Thymus (tissue), 11 donors: ENCODE results near the gene FAHD2A. TPM values are rescaled to one million over a fixed set of nuclear protein-coding genes. Genes with fewer than 3 reads are reported as not detected.
"Not testable (repeated sequence)": the region's sequence is repeated elsewhere in the genome, so short reads cannot be mapped to it uniquely, and the experiment has no call there.

Experiments used
- DNase-seq, 9 donors: peaks; one replicate each; pipeline ENCODE4 v3.0.0-alpha.2; 2013; ENCODE audit warnings: low spot score in 9 of 9, low read depth in 6 of 9, missing footprints in 1 of 9
- H3K27ac ChIP-seq, 2 donors: one replicate each; pipeline ENCODE4 v1.5.1; 2013; ENCODE audit warnings: control low read depth in 1 of 2, low read depth in 1 of 2, low read length in 1 of 2, mild to moderate bottlenecking in 1 of 2, moderate library complexity in 1 of 2
- H3K27me3 ChIP-seq, 2 donors: one replicate each; pipeline ENCODE4 v1.5.1; 2013; ENCODE audit warnings: low read length in 1 of 2; ENCODE audit not compliant: control insufficient read depth in 2 of 2, insufficient read depth in 1 of 2
- H3K36me3 ChIP-seq, 2 donors: one replicate each; pipeline ENCODE4 v1.5.1; 2013; ENCODE audit warnings: low read length in 1 of 2, mild to moderate bottlenecking in 1 of 2, moderate library complexity in 1 of 2; ENCODE audit not compliant: control insufficient read depth in 2 of 2, insufficient read depth in 2 of 2
- H3K4me1 ChIP-seq, 2 donors: one replicate each; pipeline ENCODE4 v1.5.1; 2013; ENCODE audit warnings: low read length in 2 of 2; ENCODE audit not compliant: control insufficient read depth in 2 of 2, insufficient read depth in 2 of 2
- H3K4me3 ChIP-seq, 2 donors: one replicate each; pipeline ENCODE4 v1.5.1; 2013; ENCODE audit warnings: low read length in 2 of 2, control low read depth in 1 of 2, mild to moderate bottlenecking in 1 of 2
- H3K9me3 ChIP-seq, 2 donors: one replicate each; pipeline ENCODE4 v1.5.1; 2013; ENCODE audit warnings: low read length in 1 of 2, mild to moderate bottlenecking in 1 of 2; ENCODE audit not compliant: control insufficient read depth in 2 of 2, insufficient read depth in 1 of 2
- WGBS: extraction: QIAGEN DNeasy Blood & Tissue Kit; methylation state at CpG from one replicate; pipeline ENCODE4 v1.1.7; 2013; 5-methylcytosine and 5-hydroxymethylcytosine counted together
- polyA plus RNA-seq: library from polyadenylated mRNA; stranded (reverse); fragments of 200-250 nt; gene quantifications from one replicate; pipeline ENCODE4 v1.2.3, GENCODE V29; 2013
- total RNA-seq: library from RNA; stranded (reverse); fragments of 120-200 nt; gene quantifications from one replicate; pipeline ENCODE4 v1.2.4, GENCODE V29; 2013
- donor health status: healthy.

FAHD2A gene
- total and polyA plus RNA-seq, 2 donors: 16.9 to 30.2 TPM

DNA sequence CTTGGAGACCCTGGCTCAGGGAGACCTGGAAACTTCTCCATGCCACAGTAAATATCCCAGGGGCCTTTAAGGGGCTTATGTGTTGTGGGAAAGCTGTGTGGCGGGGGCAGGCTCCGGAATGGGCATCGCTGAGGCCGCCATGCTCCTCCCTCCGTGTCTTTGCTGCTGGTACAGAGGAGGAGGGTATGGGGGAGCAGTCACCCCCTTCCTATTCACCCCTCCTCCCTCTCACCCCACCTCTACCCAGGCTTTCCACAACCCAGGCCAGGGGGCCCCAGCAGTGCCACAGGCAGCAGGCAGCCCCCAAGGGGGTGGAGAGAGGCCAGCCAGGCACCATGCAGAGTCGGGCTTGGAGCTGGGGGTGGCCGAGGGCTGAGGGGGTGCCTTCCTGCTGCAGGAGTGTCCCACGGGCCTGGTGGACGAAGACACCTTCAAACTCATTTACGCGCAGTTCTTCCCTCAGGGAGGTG is 28.0 kb upstream of the FAHD2A start:
- Histone ChIP-seq H3K27ac (no peak overlapping the region), H3K4me1 (peaks cover 0 to 4% of the 10 kb centered on the region in 2 donors), H3K27me3 (peaks cover 0 to 3% of the 10 kb centered on the region in 2 donors), H3K4me3 (no peak overlapping the region), H3K36me3 (no peaks in the 10 kb centered on the region), H3K9me3 (no peaks in the 10 kb centered on the region)
- no peak for DNase-seq
- 95% methylated on average over 11 of the region's 11 CpGs for WGBS

DNA sequence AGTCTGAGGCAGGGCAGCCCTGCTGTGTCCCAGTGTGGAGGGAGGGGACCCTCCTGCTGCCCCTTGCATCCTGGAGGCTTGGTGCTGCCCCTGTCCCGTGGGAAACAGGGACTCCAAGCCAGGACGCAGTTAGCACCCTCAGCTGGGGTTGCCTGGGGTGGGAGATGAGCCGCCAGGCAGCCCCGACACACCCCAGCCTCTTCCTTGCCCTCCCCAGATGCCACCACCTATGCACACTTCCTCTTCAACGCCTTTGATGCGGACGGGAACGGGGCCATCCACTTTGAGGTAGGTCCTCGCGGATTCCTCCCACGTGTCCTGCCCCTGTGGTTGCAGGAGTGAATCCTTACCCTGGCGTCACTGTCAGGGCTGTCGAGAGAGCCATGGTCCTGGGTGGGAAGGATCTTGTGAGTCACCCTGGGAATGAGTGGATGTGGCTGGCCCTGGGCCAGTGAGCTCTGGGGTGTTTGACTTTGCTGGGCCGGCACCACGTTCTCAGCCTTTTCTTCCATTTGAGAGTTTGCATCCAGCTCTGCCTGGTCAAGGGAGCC is 27.5 kb upstream of the FAHD2A start:
- Histone ChIP-seq H3K4me3 (no peak overlapping the region), H3K36me3 (no peaks in the 10 kb centered on the region), H3K27ac (no peak overlapping the region), H3K27me3 (peaks cover 0 to 2% of the 10 kb centered on the region in 2 donors), H3K4me1 (peaks cover 0 to 4% of the 10 kb centered on the region in 2 donors), H3K9me3 (no peaks in the 10 kb centered on the region)
- DNase-seq: no peak
- WGBS: 50% methylated on average over 15 of the region's 15 CpGs

DNA sequence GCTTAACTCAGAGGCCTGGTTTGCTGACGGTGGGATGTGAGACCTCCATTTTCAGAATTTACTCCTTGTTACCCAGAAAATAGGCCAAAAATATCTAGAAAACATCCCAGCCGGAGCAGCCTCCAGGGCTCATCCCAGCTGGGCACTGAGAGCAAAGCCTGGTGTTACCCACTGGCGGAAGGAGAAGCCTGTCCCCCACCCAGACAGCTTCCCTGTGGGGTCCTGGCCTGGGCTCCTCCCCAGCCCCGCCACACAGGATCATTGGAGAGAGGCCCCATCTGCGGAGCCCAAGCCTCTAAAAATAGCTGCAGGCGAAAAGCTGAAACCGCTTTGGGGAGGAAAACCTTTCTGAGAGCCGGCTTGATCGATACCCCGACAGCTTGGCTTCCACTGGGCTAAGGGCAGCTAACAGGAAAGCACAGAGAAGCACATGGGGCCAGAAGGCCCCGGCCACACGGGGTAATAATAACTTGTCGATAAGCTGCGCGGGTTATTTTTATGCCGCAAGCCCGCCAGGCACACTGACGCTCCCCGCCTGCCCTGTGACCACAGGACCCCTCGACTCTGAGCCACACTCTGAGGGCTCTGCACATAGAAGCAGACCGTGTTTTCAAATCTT is 26.9 kb upstream of the FAHD2A start:
- no peak for DNase-seq

DNA sequence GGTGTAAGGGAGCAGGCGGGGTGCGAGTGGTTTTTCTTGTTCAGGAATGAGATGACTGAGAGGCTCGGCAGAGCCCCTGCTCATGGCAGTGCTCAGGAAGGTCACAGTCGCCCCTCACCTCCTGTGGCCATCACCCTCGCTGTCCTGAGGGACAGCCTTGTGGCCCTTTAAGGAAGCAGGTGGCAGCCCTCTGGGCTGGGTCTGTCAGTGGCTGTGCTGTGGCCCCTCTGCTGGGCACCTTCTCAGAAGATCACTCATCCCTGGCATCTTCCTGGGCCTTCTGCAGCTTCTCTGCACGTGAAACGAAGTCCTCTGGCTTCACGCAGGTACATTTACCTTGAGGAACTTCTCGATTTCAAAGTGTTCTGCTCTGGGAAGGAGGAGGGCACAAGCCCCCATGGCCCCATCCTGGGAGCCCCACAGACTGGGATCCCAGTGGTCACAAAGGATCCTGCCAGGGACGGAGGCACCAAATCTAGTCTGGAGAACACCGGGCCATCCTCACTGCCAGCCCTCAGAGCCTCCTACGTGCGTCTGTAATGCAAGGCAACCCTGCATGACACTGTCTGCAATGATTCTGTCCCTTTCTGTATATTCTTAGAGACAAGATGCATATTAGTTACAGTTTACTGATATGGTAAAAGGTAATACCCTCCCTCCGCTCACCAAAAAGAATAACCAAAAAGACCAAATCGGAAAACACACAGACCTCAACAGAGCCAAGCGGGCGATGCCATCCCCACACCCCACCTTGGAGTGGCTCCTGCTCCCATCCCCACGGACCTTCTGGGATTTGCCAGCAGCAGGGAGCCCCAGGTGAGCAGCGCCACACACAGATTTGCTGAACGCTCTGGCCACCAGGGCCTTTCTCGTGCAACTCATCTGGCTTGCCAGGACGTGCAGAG is 25.9 kb upstream of the FAHD2A start:
- Histone ChIP-seq H3K4me1 (peaks cover 0 to 4% of the 10 kb centered on the region in 2 donors), H3K27me3 (peaks cover 0 to 2% of the 10 kb centered on the region in 2 donors), H3K4me3 (no peak overlapping the region), H3K36me3 (no peaks in the 10 kb centered on the region), H3K27ac (no peak overlapping the region), H3K9me3 (no peaks in the 10 kb centered on the region)
- 96% methylated on average over 22 of the region's 22 CpGs for WGBS
- DNase-seq: no peak

More for the DNA sequence above, 26.9 kb upstream of the FAHD2A start:
- no peak overlapping the region for H3K27ac ChIP-seq
- no peak overlapping the region for H3K4me3 ChIP-seq
- peaks cover 0 to 4% of the 10 kb centered on the region in 2 donors for H3K4me1 ChIP-seq
- no peaks in the 10 kb centered on the region for H3K9me3 ChIP-seq
- peaks cover 0 to 2% of the 10 kb centered on the region in 2 donors for H3K27me3 ChIP-seq
- 92% methylated on average over 21 of the region's 21 CpGs for WGBS
- no peaks in the 10 kb centered on the region for H3K36me3 ChIP-seq

DNA sequence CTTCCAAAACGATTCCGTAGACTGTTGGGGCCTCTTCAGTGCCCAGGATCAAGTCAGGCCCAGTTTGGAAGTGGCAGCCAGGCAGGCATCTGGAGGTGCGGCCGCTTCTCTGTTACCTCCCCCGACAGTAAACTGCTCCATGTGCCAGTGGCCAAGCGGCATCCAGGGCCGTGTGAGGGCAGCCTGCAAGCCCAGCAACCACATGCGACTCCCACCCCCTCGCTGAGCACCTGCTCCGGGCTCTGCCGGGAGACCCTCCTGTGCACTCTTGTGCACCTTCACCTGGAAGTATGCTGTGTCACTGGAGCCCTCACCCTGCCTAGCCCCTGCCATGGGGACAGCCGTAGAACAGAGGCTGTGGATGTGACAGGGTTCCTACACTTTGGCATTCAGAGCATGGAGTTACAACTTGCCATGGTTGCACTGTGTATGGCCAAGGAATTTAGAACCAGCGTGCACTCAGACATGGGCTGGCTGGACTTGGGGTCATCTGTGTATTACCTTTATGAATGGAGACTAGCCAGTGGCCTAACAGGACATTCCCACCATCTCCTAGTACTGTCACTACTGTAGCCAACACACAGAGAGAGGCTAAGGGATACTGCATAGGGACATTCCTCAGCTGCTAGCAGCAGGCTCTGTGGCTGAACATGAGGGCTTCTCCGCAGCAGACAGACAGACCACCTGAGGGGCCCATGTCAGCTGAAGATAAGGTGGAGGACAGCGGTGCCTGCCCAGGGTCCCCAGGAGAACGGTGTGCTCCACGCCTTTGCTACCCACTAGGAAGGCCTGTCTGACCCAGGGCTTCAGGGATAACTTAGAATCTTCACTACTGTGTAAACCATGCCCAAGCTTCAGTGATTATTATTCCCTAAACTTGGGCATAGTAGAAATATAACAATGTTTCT is 25.0 kb upstream of the FAHD2A start:
- Histone ChIP-seq H3K4me3 (no peak overlapping the region), H3K27ac (no peak overlapping the region), H3K27me3 (peaks cover 0 to 2% of the 10 kb centered on the region in 2 donors), H3K9me3 (no peaks in the 10 kb centered on the region), H3K4me1 (peaks cover 0 to 4% of the 10 kb centered on the region in 2 donors), H3K36me3 (no peaks in the 10 kb centered on the region)
- 96% methylated on average over 17 of the region's 17 CpGs for WGBS
- DNase-seq: no peak

DNA sequence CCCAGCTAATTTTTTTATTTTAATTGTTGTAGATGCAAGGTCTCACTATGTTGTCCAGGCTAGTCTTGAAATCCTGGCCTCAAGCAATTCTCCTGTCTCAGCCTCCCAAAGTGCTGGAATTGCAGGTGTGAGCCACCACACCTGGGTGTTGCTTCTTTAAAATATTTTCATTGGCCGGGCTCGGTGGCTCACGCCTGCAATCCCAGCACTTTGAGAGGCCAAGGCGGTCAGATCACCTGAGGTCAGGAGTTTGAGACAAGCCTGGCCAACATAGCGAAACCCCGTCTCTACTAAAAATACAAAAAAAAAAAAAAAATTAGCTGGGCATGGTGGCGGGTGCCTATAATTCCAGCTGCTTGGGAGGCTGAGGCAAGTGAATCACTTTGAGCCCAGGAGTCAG is 24.2 kb upstream of the FAHD2A start:
- not testable (repeated sequence) for H3K4me1 ChIP-seq, H3K9me3 ChIP-seq, H3K27ac ChIP-seq, H3K4me3 ChIP-seq, H3K27me3 ChIP-seq, H3K36me3 ChIP-seq, DNase-seq
- 98% methylated on average over 7 of the region's 7 CpGs for WGBS

DNA sequence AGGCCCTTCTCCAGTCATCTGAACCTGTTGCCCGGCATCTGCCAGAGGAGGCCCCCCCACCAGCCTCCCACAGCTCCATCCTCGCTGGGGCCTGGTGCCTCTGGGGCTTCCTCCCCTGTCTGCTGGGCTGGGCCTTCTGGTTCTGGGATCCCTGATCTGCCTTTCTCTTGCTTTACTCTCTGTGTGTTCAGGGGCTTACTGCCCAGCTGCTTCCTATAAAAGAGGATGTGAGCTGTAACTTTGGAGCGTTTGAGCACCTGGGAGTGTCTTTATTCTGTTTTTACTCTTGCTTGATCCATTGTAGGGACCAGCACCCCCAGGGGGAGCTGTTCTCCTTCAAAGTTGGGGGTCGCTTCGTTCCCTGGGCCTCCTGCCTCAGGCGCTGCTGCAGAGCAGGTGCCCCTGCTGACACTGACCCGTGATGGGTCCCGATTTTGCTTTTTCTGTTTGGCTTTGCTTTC is 23.1 kb upstream of the FAHD2A start:
- Histone ChIP-seq H3K27ac (no peak overlapping the region), H3K4me3 (no peak overlapping the region), H3K36me3 (no peaks in the 10 kb centered on the region), H3K4me1 (peaks cover 0 to 4% of the 10 kb centered on the region in 2 donors), H3K27me3 (peaks cover 0 to 2% of the 10 kb centered on the region in 2 donors), H3K9me3 (no peaks in the 10 kb centered on the region)
- 30% methylated on average over 8 of the region's 8 CpGs for WGBS
- peak in 3 of 9 donors; percentile 7 to 42 (median 36) for DNase-seq

DNA sequence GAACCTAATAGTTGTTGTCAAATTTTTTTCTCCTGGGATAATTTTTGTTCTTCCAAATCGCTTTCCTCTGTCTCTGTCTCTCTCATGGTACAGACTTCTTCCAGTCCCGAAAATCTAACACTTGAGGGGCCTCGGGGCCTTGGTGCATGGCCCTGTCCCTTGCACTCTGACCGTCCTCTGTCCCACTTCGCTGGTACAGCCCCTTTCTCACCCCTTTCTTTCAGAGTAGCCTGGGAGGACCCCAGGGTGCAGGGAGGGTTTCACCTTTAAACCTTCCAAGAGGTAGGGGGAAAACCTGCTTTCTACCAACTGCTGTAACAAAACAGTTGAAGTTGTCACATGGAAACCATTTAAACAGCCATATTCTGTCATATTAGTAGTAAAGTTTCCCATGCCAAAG is 22.2 kb upstream of the FAHD2A start:
- Histone ChIP-seq H3K36me3 (no peaks in the 10 kb centered on the region), H3K4me1 (no peaks in the 10 kb centered on the region), H3K27me3 (peaks cover 0 to 2% of the 10 kb centered on the region in 2 donors), H3K9me3 (no peaks in the 10 kb centered on the region), H3K4me3 (no peak overlapping the region), H3K27ac (no peak overlapping the region)
- no peak for DNase-seq
- WGBS: 96% methylated on average over 5 of the region's 5 CpGs
